ENCODE data around the gene LOXL3. TPM values are rescaled to one million over a fixed set of nuclear protein-coding genes. Genes with fewer than 3 reads are reported as not detected.

LOXL3 gene
- 1 to 10 TPM in 2 of 4 donors, under 1 TPM in 1, not detected in 1; 0.48 to 4.3 (median 3.2) TPM for total RNA-seq

- 0 to 5% methylated on average over 4 to 8 of the region's 73 CpGs for WGBS, 2 donors
- peaks cover 0 to 8% (median 0%) of the 10 kb centered on the region in 3 donors for H3K36me3 ChIP-seq
- no peaks in the 10 kb centered on the region for H3K9me3 ChIP-seq
- H3K4me1 ChIP-seq, result peaks cover 14 to 44% (median 17%) of the 10 kb centered on the region in 3 donors
- peak in 1 of 4 donors; percentile 47 for TF ChIP-seq POLR2A (IDR thresholded peaks at IDR 0.05)
- no peak for TF ChIP-seq CTCF (IDR thresholded peaks at IDR 0.05)
- DNase-seq, result peak; percentile 22
- H3K27ac ChIP-seq, result peak within 1 kb of the TSS; percentile 73 to 89 (median 82)
- peak within 1 kb of the TSS; percentile 45 to 70 (median 65) for H3K4me3 ChIP-seq
- peaks cover 0 to 43% (median 0%) of the 10 kb centered on the region in 4 donors for H3K27me3 ChIP-seq
- intact Hi-C loops (cut with DNase I), result no loop called here
Observed at GRCh38 chr2:74553892-74554819, at the start of gene LOXL3, which contains the start of gene DOK1. LOXL3 (minus strand) TSS chr2:74553942; CDS start chr2:74552634, 1,308 bp downstream. DOK1 (plus strand) TSS chr2:74554720; CDS start chr2:74554755, 35 bp downstream.

- Histone ChIP-seq H3K4me1 (no peaks in the 10 kb centered on the region), H3K4me3 (no peak overlapping the region), H3K27ac (no peak overlapping the region), H3K36me3 (no peaks in the 10 kb centered on the region), H3K9me3 (no peaks in the 10 kb centered on the region), H3K27me3 (peaks cover 0 to 71% (median 0%) of the 10 kb centered on the region in 4 donors)
- no peak for DNase-seq
- no peak for TF ChIP-seq CTCF (IDR thresholded peaks at IDR 0.05)
- WGBS, 2 donors, result 5 to 8% methylated on average over 1 of the region's 1 CpG
- intact Hi-C loops (cut with DNase I), result no loop called here
Observed at GRCh38 chr2:74602586-74603281, 49.0 kb upstream of the LOXL3 start.

- DNase-seq, result no peak
- H3K36me3 ChIP-seq, result no peaks in the 10 kb centered on the region
- intact Hi-C loops (cut with DNase I), result no loop called here
- 37 to 52% methylated on average over 3 of the region's 3 CpGs for WGBS, 2 donors
- no peaks in the 10 kb centered on the region for H3K9me3 ChIP-seq
- no peak overlapping the region for H3K27ac ChIP-seq
- no peaks in the 10 kb centered on the region for H3K4me1 ChIP-seq
- H3K27me3 ChIP-seq, result peaks cover 0 to 78% (median 0%) of the 10 kb centered on the region in 4 donors
- no peak overlapping the region for H3K4me3 ChIP-seq
- no peak for TF ChIP-seq POLR2A (IDR thresholded peaks at IDR 0.05)
- no peak for TF ChIP-seq CTCF (IDR thresholded peaks at IDR 0.05)
Observed at GRCh38 chr2:74599676-74600075, 45.9 kb upstream of the LOXL3 start.

GRCh38 chr2:74597410-74597809, 43.7 kb upstream of the LOXL3 start:
- Histone ChIP-seq H3K9me3 (no peaks in the 10 kb centered on the region), H3K4me1 (no peaks in the 10 kb centered on the region), H3K27me3 (peaks cover 0 to 77% (median 0%) of the 10 kb centered on the region in 4 donors), H3K36me3 (no peaks in the 10 kb centered on the region), H3K4me3 (no peak overlapping the region), H3K27ac (no peak overlapping the region)
- intact Hi-C loops (cut with DNase I), result no loop called here
- no peak for DNase-seq
- 56 to 58% methylated on average over 1 of the region's 1 CpG for WGBS, 2 donors
- TF ChIP-seq POLR2A (IDR thresholded peaks at IDR 0.05), result no peak
- TF ChIP-seq CTCF (IDR thresholded peaks at IDR 0.05), result no peak

- Histone ChIP-seq H3K9me3 (no peaks in the 10 kb centered on the region), H3K36me3 (no peaks in the 10 kb centered on the region), H3K27ac (no peak overlapping the region), H3K4me3 (no peak overlapping the region), H3K4me1 (no peaks in the 10 kb centered on the region), H3K27me3 (peaks cover 0 to 80% (median 0%) of the 10 kb centered on the region in 4 donors)
- intact Hi-C loops (cut with DNase I), result no loop called here
- no peak for TF ChIP-seq POLR2A (IDR thresholded peaks at IDR 0.05)
- no peak for TF ChIP-seq CTCF (IDR thresholded peaks at IDR 0.05)
- WGBS, 2 donors, result 42 to 79% methylated on average over 1 of the region's 1 CpG
- DNase-seq, result no peak
Observed at GRCh38 chr2:74596584-74596983, 42.8 kb upstream of the LOXL3 start.
